GM12875 (cell line): ENCODE data around the gene ACBD5.

ENCODE experiments used
- H3K4me3 ChIP-seq: one replicate; pipeline ENCODE4 v1.5.1; 2011; ENCODE audit warnings: low read depth, low read length, control low read depth
- TF ChIP-seq, protein P1 (sequence below): IDR thresholded peaks from 2 replicates; pipeline ENCODE4 v1.5.1; 2011; ENCODE audit warnings: low read depth, mild to moderate bottlenecking, control low read depth, inconsistent platforms, low read length, moderate library complexity, borderline replicate concordance; ENCODE audit not compliant: insufficient read depth

Gene ACBD5

DNA sequence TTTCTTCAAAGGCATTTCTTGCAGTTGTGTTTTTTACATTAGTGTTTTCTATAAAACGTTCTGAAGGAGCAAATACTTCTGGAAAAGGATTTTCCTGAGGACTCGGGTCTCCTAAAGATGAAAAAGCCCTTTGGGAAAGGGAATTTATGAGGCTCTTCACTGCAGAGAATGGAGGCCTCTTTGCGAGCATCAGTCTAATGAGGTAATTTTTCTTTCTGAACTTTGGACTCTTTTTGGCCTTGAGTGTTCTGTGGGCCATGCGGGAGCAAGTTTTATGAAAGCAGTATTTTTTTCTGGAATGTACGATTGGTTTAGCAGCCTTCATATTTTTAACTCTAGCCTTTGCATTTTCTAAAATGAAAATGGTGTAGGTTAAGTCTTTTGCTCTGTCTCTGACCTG, 6.4 kb upstream of the ACBD5 start:
- TF ChIP-seq, protein P1, sequence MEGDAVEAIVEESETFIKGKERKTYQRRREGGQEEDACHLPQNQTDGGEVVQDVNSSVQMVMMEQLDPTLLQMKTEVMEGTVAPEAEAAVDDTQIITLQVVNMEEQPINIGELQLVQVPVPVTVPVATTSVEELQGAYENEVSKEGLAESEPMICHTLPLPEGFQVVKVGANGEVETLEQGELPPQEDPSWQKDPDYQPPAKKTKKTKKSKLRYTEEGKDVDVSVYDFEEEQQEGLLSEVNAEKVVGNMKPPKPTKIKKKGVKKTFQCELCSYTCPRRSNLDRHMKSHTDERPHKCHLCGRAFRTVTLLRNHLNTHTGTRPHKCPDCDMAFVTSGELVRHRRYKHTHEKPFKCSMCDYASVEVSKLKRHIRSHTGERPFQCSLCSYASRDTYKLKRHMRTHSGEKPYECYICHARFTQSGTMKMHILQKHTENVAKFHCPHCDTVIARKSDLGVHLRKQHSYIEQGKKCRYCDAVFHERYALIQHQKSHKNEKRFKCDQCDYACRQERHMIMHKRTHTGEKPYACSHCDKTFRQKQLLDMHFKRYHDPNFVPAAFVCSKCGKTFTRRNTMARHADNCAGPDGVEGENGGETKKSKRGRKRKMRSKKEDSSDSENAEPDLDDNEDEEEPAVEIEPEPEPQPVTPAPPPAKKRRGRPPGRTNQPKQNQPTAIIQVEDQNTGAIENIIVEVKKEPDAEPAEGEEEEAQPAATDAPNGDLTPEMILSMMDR: no peak
- H3K4me3 ChIP-seq: no peak overlapping the region

DNA sequence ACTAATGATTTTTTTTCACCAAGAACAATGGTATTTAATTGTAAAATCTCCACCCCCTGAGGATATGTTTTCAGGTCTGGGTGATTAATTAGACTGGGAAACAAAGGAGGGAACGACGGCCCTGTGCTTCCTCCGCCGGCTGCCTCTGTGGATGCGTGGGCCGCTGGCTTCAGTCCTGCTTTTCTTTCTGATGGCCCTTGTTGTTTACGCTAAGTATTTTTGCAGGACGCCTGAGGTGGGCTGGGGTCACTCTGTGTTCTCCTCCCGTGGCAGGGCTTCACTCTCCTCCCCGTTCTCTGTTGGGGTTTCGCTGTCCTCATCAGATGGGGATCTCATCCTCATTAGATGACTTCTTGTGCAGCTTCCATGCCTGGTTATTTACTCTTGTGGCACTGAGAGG, 5.2 kb upstream of the ACBD5 start:
- TF ChIP-seq, protein P1: no peak
- H3K4me3 ChIP-seq: no peak overlapping the region

DNA sequence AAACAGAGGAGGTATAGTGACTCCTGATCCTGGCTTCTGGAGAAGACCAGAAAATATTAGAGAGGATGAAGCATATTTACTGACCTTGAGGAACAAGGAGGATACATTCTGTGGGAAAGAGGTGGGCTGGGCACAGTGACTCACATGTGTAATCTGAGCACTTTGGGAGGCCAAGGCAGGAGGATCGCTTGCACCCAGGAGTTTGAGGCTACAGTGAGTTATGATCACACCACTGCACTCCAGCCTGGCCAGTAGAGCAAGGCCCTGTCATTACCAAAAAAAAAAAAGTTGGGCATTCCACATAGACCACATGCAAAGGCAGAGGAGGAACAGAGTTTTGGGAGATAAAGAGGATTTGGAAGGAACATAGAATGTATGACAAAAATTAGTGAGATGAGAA, 4.4 kb upstream of the ACBD5 start:
- H3K4me3 ChIP-seq: no peak overlapping the region
- TF ChIP-seq, protein P1: no peak

DNA sequence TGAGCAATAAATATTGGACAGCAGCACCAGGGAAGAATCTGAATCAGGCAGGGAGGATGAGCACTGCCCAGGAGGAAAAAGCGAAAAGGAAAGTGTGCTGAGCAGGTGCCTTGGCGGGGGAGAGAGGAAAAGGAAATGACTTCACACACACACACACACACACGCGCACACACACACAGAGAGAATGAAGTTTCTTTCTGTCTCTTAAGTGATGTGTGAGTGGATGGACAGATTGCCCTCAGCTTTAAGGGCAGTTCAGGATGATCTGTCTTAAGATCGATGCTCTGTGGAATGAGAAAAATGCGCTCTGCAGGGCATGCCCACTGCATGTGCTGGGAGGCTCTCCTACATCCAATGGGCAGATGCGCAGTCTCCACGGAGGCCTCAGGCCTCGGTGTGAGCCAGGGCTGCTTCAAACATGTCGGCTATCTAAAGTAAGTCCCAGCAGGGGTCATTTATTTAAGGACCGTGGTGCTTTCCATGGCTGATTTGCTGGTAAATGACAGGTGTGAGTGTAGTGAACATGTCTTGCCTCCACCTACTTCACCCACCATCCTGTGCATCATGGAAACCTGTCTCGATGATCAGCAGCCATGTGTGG, 2.5 kb upstream of the ACBD5 start:
- TF ChIP-seq, protein P1: no peak
- peak overlapping the region; percentile 54 for H3K4me3 ChIP-seq

DNA sequence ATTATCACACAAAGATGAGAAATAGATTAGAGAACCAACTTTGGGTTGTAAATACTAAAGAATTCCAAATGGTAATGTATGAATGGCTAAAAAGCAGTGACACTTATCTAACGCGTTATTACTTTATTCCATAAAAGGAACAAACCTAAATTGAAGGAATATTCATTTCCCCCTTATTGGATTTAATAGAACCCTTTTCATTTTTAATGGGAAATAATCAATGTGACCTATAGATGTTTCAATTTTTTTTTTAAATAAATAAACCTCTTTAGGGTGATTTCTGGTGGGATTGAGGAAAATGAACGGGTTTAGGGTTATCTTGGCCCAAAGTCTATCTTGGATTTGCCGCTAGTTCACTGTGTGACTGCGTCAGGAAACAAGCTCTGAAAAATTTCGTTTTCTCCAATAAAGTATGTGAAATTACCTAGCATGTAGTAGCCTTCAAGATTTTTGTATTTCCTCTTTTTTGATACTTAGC, 1.9 kb upstream of the ACBD5 start:
- H3K4me3 ChIP-seq: peak overlapping the region; percentile 54
- TF ChIP-seq, protein P1: no peak

DNA sequence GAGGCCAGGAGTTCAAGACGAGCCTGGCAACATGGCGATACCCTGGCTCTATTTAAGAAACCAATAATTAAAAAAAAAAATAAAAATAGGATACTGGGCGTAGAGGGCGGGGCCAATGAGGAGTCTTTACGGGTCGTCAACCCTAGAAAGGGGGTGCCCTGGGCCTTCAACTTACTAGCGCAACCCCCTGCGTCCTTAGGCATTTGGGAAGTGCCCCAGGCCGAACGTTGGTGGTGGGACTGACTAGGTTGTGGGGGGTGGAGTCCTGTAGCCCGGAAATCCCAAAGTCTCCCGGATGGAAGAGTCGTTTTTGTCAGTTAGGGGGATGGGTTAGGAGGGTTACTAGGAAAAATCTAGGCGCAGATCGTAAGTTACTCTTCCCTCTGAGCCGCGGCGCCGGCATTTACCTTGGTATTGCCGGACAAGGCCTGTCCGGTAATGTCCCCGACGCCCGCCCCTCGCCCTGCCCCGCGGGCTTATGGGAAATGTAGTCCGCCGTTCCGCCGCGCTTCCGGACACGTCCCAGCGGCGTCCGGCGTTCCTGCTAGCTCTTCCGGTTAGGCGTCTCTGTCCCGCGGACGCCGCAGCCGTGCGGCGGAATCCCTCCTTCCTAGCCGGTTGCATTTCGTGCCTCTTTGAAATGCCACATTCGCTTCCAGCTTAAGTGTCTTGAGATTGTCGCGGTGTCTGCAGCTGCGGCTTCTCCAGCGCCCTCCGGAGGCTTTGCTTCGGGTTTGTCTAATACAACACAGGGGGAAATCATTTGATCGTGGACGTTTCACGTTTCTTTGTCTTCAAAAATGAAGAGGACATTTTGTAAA, 1.3 kb upstream of the ACBD5 start:
- H3K4me3 ChIP-seq: peak overlapping the region; percentile 54
- TF ChIP-seq, protein P1: peak; percentile 28; the same call in 1 of the 2 replicates
